ENCODE results near the gene RNF111. TPM values are rescaled to one million over a fixed set of nuclear protein-coding genes. Genes with fewer than 3 reads are reported as not detected.

Gene RNF111
- total and polyA plus RNA-seq, 10 of the 15 experiments (the other 5 are each of a cell fraction or from before 2014, with no cell fraction given): 8.6 to 34.7 (median 15.7) TPM

GRCh38 chr15:59001946-59002345 lies 14.5 kb downstream of the RNF111 start (continued):
- no peak for TF ChIP-seq SKIL (IDR thresholded peaks at IDR 0.05; ENCODE audit: low read depth, poor library complexity, severe bottlenecking)
- TF ChIP-seq ZNF24 (IDR thresholded peaks at IDR 0.05): no peak
- no peak for TF ChIP-seq SPI1 (IDR thresholded peaks at IDR 0.05; ENCODE audit: borderline replicate concordance, insufficient read depth, low read depth, low read length)
- no peak for TF ChIP-seq USF2 (IDR thresholded peaks at IDR 0.05; ENCODE audit: borderline replicate concordance, low read depth, low read length)
- no peak for TF ChIP-seq CBX3 (IDR thresholded peaks at IDR 0.05; ENCODE audit: borderline replicate concordance, low read depth)
- no peak for TF ChIP-seq REST (IDR thresholded peaks at IDR 0.05; ENCODE audit: low read depth, low read length)
- no peak for TF ChIP-seq ZNF207 (IDR thresholded peaks at IDR 0.05; ENCODE audit: borderline replicate concordance)

Data from GM12878 (cell line).